Measurements from ENCODE around the gene IGFLR1. TPM values are rescaled to one million over a fixed set of nuclear protein-coding genes. Genes with fewer than 3 reads are reported as not detected.

IGFLR1 gene
- polyA plus RNA-seq, 2 donors, result 4.3 to 5.1 TPM

- 85 to 91% methylated on average over 29 to 31 of the region's 31 CpGs for WGBS, 2 donors
- peaks cover 0 to 8% of the 10 kb centered on the region in 2 donors for H3K36me3 ChIP-seq (ENCODE audit: control insufficient read depth in 2 of 2, insufficient read depth in 2 of 2, low read length in 1 of 2)
- peaks cover 0 to 2% of the 10 kb centered on the region in 2 donors for H3K4me1 ChIP-seq (ENCODE audit: control insufficient read depth in 2 of 2, insufficient read depth in 2 of 2, low read length in 1 of 2)
- H3K9me3 ChIP-seq (ENCODE audit: control insufficient read depth in 2 of 2, insufficient read depth in 1 of 2, low read depth in 1 of 2, low read length in 1 of 2), result no peaks in the 10 kb centered on the region
- no peak overlapping the region for H3K27ac ChIP-seq (ENCODE audit: low read depth in 2 of 2, low read length in 1 of 2)
- no peak overlapping the region for H3K4me3 ChIP-seq (ENCODE audit: low read depth in 1 of 2, low read length in 2 of 2)
- no peaks in the 10 kb centered on the region for H3K27me3 ChIP-seq (ENCODE audit: control insufficient read depth in 1 of 2, insufficient read depth in 2 of 2, low read length in 2 of 2)
Measured at GRCh38 chr19:35786299-35787160, 44.3 kb upstream of the IGFLR1 start.

GRCh38 chr19:35785339-35785627 is 43.0 kb upstream of the IGFLR1 start:
- 90 to 92% methylated on average over 10 of the region's 10 CpGs for WGBS, 2 donors
- Histone ChIP-seq H3K36me3 (ENCODE audit: control insufficient read depth in 2 of 2, insufficient read depth in 2 of 2, low read length in 1 of 2) (peaks cover 0 to 16% of the 10 kb centered on the region in 2 donors), H3K4me1 (ENCODE audit: control insufficient read depth in 2 of 2, insufficient read depth in 2 of 2, low read length in 1 of 2) (peaks cover 0 to 2% of the 10 kb centered on the region in 2 donors), H3K4me3 (ENCODE audit: low read depth in 1 of 2, low read length in 2 of 2) (no peak overlapping the region), H3K27ac (ENCODE audit: low read depth in 2 of 2, low read length in 1 of 2) (no peak overlapping the region), H3K9me3 (ENCODE audit: control insufficient read depth in 2 of 2, insufficient read depth in 1 of 2, low read depth in 1 of 2, low read length in 1 of 2) (no peaks in the 10 kb centered on the region), H3K27me3 (ENCODE audit: control insufficient read depth in 1 of 2, insufficient read depth in 2 of 2, low read length in 2 of 2) (no peaks in the 10 kb centered on the region)

GRCh38 chr19:35784503-35785338 is 42.5 kb upstream of the IGFLR1 start:
- WGBS, 2 donors, result 82 to 87% methylated on average over 28 to 45 of the region's 45 CpGs
- Histone ChIP-seq H3K36me3 (ENCODE audit: control insufficient read depth in 2 of 2, insufficient read depth in 2 of 2, low read length in 1 of 2) (peaks cover 0 to 20% of the 10 kb centered on the region in 2 donors), H3K4me1 (ENCODE audit: control insufficient read depth in 2 of 2, insufficient read depth in 2 of 2, low read length in 1 of 2) (peaks cover 0 to 2% of the 10 kb centered on the region in 2 donors), H3K27me3 (ENCODE audit: control insufficient read depth in 1 of 2, insufficient read depth in 2 of 2, low read length in 2 of 2) (no peaks in the 10 kb centered on the region), H3K9me3 (ENCODE audit: control insufficient read depth in 2 of 2, insufficient read depth in 1 of 2, low read depth in 1 of 2, low read length in 1 of 2) (no peaks in the 10 kb centered on the region), H3K4me3 (ENCODE audit: low read depth in 1 of 2, low read length in 2 of 2) (no peak overlapping the region), H3K27ac (ENCODE audit: low read depth in 2 of 2, low read length in 1 of 2) (no peak overlapping the region)

- peaks cover 0 to 2% of the 10 kb centered on the region in 2 donors for H3K4me1 ChIP-seq (ENCODE audit: control insufficient read depth in 2 of 2, insufficient read depth in 2 of 2, low read length in 1 of 2)
- H3K27ac ChIP-seq (ENCODE audit: low read depth in 2 of 2, low read length in 1 of 2), result no peak overlapping the region
- no peaks in the 10 kb centered on the region for H3K9me3 ChIP-seq (ENCODE audit: control insufficient read depth in 2 of 2, insufficient read depth in 1 of 2, low read depth in 1 of 2, low read length in 1 of 2)
- 86 to 87% methylated on average over 26 to 28 of the region's 28 CpGs for WGBS, 2 donors
- peaks cover 0 to 20% of the 10 kb centered on the region in 2 donors for H3K36me3 ChIP-seq (ENCODE audit: control insufficient read depth in 2 of 2, insufficient read depth in 2 of 2, low read length in 1 of 2)
- H3K4me3 ChIP-seq (ENCODE audit: low read depth in 1 of 2, low read length in 2 of 2), result no peak overlapping the region
- no peaks in the 10 kb centered on the region for H3K27me3 ChIP-seq (ENCODE audit: control insufficient read depth in 1 of 2, insufficient read depth in 2 of 2, low read length in 2 of 2)
Measured at GRCh38 chr19:35783469-35784434, 41.5 kb upstream of the IGFLR1 start.

- Histone ChIP-seq H3K36me3 (ENCODE audit: control insufficient read depth in 2 of 2, insufficient read depth in 2 of 2, low read length in 1 of 2) (peaks cover 0 to 20% of the 10 kb centered on the region in 2 donors), H3K27ac (ENCODE audit: low read depth in 2 of 2, low read length in 1 of 2) (no peak overlapping the region), H3K4me3 (ENCODE audit: low read depth in 1 of 2, low read length in 2 of 2) (no peak overlapping the region), H3K4me1 (ENCODE audit: control insufficient read depth in 2 of 2, insufficient read depth in 2 of 2, low read length in 1 of 2) (peaks cover 0 to 2% of the 10 kb centered on the region in 2 donors), H3K27me3 (ENCODE audit: control insufficient read depth in 1 of 2, insufficient read depth in 2 of 2, low read length in 2 of 2) (no peaks in the 10 kb centered on the region), H3K9me3 (ENCODE audit: control insufficient read depth in 2 of 2, insufficient read depth in 1 of 2, low read depth in 1 of 2, low read length in 1 of 2) (no peaks in the 10 kb centered on the region)
- 95% methylated on average over 12 of the region's 12 CpGs for WGBS, 2 donors
Measured at GRCh38 chr19:35782589-35782988, 40.3 kb upstream of the IGFLR1 start.

GRCh38 chr19:35781650-35782049 is 39.4 kb upstream of the IGFLR1 start:
- H3K27me3 ChIP-seq (ENCODE audit: control insufficient read depth in 1 of 2, insufficient read depth in 2 of 2, low read length in 2 of 2), result no peaks in the 10 kb centered on the region
- H3K4me1 ChIP-seq (ENCODE audit: control insufficient read depth in 2 of 2, insufficient read depth in 2 of 2, low read length in 1 of 2), result peaks cover 0 to 2% of the 10 kb centered on the region in 2 donors
- no peaks in the 10 kb centered on the region for H3K9me3 ChIP-seq (ENCODE audit: control insufficient read depth in 2 of 2, insufficient read depth in 1 of 2, low read depth in 1 of 2, low read length in 1 of 2)
- H3K36me3 ChIP-seq (ENCODE audit: control insufficient read depth in 2 of 2, insufficient read depth in 2 of 2, low read length in 1 of 2), result peaks cover 0 to 18% of the 10 kb centered on the region in 2 donors
- WGBS, 2 donors, result 82 to 91% methylated on average over 9 of the region's 9 CpGs
- H3K4me3 ChIP-seq (ENCODE audit: low read depth in 1 of 2, low read length in 2 of 2), result no peak overlapping the region
- H3K27ac ChIP-seq (ENCODE audit: low read depth in 2 of 2, low read length in 1 of 2), result no peak overlapping the region

- Histone ChIP-seq H3K4me3 (ENCODE audit: low read depth in 1 of 2, low read length in 2 of 2) (no peak overlapping the region), H3K27ac (ENCODE audit: low read depth in 2 of 2, low read length in 1 of 2) (no peak overlapping the region)
- 96 to 97% methylated on average over 20 of the region's 20 CpGs for WGBS, 2 donors
Measured at GRCh38 chr19:35780717-35781116, 38.5 kb upstream of the IGFLR1 start.

GRCh38 chr19:35780058-35780457 is 37.8 kb upstream of the IGFLR1 start:
- Histone ChIP-seq H3K27ac (ENCODE audit: low read depth in 2 of 2, low read length in 1 of 2) (no peak overlapping the region), H3K9me3 (ENCODE audit: control insufficient read depth in 2 of 2, insufficient read depth in 1 of 2, low read depth in 1 of 2, low read length in 1 of 2) (no peaks in the 10 kb centered on the region), H3K27me3 (ENCODE audit: control insufficient read depth in 1 of 2, insufficient read depth in 2 of 2, low read length in 2 of 2) (no peaks in the 10 kb centered on the region), H3K36me3 (ENCODE audit: control insufficient read depth in 2 of 2, insufficient read depth in 2 of 2, low read length in 1 of 2) (peaks cover 0 to 18% of the 10 kb centered on the region in 2 donors), H3K4me3 (ENCODE audit: low read depth in 1 of 2, low read length in 2 of 2) (no peak overlapping the region), H3K4me1 (ENCODE audit: control insufficient read depth in 2 of 2, insufficient read depth in 2 of 2, low read length in 1 of 2) (peaks cover 2% of the 10 kb centered on the region in 2 donors)
- WGBS, 2 donors, result 91 to 92% methylated on average over 16 of the region's 16 CpGs

More at GRCh38 chr19:35780717-35781116, 38.5 kb upstream of the IGFLR1 start:
- Histone ChIP-seq H3K36me3 (ENCODE audit: control insufficient read depth in 2 of 2, insufficient read depth in 2 of 2, low read length in 1 of 2) (peaks cover 0 to 18% of the 10 kb centered on the region in 2 donors), H3K27me3 (ENCODE audit: control insufficient read depth in 1 of 2, insufficient read depth in 2 of 2, low read length in 2 of 2) (no peaks in the 10 kb centered on the region), H3K4me1 (ENCODE audit: control insufficient read depth in 2 of 2, insufficient read depth in 2 of 2, low read length in 1 of 2) (peaks cover 2% of the 10 kb centered on the region in 2 donors), H3K9me3 (ENCODE audit: control insufficient read depth in 2 of 2, insufficient read depth in 1 of 2, low read depth in 1 of 2, low read length in 1 of 2) (no peaks in the 10 kb centered on the region)

GRCh38 chr19:35779033-35779432 is 36.8 kb upstream of the IGFLR1 start:
- WGBS, 2 donors, result 86 to 91% methylated on average over 8 of the region's 8 CpGs
- H3K9me3 ChIP-seq (ENCODE audit: control insufficient read depth in 2 of 2, insufficient read depth in 1 of 2, low read depth in 1 of 2, low read length in 1 of 2), result no peaks in the 10 kb centered on the region
- H3K4me1 ChIP-seq (ENCODE audit: control insufficient read depth in 2 of 2, insufficient read depth in 2 of 2, low read length in 1 of 2), result peaks cover 0 to 7% of the 10 kb centered on the region in 2 donors
- no peaks in the 10 kb centered on the region for H3K27me3 ChIP-seq (ENCODE audit: control insufficient read depth in 1 of 2, insufficient read depth in 2 of 2, low read length in 2 of 2)
- peaks cover 0 to 18% of the 10 kb centered on the region in 2 donors for H3K36me3 ChIP-seq (ENCODE audit: control insufficient read depth in 2 of 2, insufficient read depth in 2 of 2, low read length in 1 of 2)
- no peak overlapping the region for H3K27ac ChIP-seq (ENCODE audit: low read depth in 2 of 2, low read length in 1 of 2)
- no peak overlapping the region for H3K4me3 ChIP-seq (ENCODE audit: low read depth in 1 of 2, low read length in 2 of 2)
